Left lung (tissue), 10 donors: Measurements from ENCODE around the gene IGFL4. TPM values are rescaled to one million over a fixed set of nuclear protein-coding genes. Genes with fewer than 3 reads are reported as not detected.

Experiments used
- ATAC-seq: fragments of 200-7000 bp; cut with Tn5 transposase; one replicate; pipeline ENCODE4 v1.9.1; 2020; ENCODE audit warnings: moderate library complexity
- DNase-seq, 4 donors: peaks; one replicate each; pipeline ENCODE4 v3.0.0-alpha.2; 2013 to 2020
- H3K27ac ChIP-seq, 2 donors: fragments of 200-600 bp; sonication (generic) in 1 of 2; one replicate each; pipeline versions ENCODE4 v1.5.0 to v1.8.0; 2020 to 2021
- H3K27me3 ChIP-seq, 2 donors: fragments of 200-600 bp; sonication (generic) in 1 of 2; one replicate each; pipeline versions ENCODE4 v1.5.0 to v1.8.0; 2020 to 2021
- H3K36me3 ChIP-seq, 2 donors: fragments of 200-600 bp; sonication (generic) in 1 of 2; one replicate each; pipeline versions ENCODE4 v1.5.0 to v1.8.0; 2020 to 2021
- H3K4me1 ChIP-seq, 2 donors: fragments of 200-600 bp; one replicate each; pipeline ENCODE4 v1.8.0; 2021
- H3K4me3 ChIP-seq, 2 donors: fragments of 200-600 bp; sonication (generic) in 1 of 2; one replicate each; pipeline versions ENCODE4 v1.5.0 to v1.8.0; 2020 to 2021; ENCODE audit warnings: mild to moderate bottlenecking in 1 of 2
- H3K9me3 ChIP-seq, 2 donors: fragments of 200-600 bp; sonication (generic) in 1 of 2; one replicate each; pipeline versions ENCODE4 v1.5.0 to v1.8.0; 2020 to 2021
- intact Hi-C, 2 donors: fragments of 100-400 bp; cut with DNase I; formaldehyde crosslinking; loops; one replicate each; pipeline versions ENCODE4 v1.11.2 to v1.14.2; 2022
- polyA plus RNA-seq, 6 donors: library from polyadenylated mRNA; unstranded; fragments of 120-200 nt; gene quantifications; one replicate each; pipeline ENCODE4 v1.2.1, GENCODE V29; 2013; ENCODE audit not compliant: insufficient read length in 6 of 6
- total RNA-seq, 2 donors: library from RNA; stranded (reverse); fragmentation: NEBNext Ultra II Directional; extraction: Animal tissue kit (Norgen Biotek cat#: 25700); gene quantifications; one replicate each; pipeline ENCODE4 v1.2.1, GENCODE V29; 2021
- TF ChIP-seq, protein P1 (sequence below), 2 donors: fragments of 200-600 bp; sonication (generic) in 1 of 2; IDR thresholded peaks; one replicate each; pipeline versions ENCODE4 v1.5.0 to v1.8.0; 2021; ENCODE audit warnings: antibody characterized with exemption in 2 of 2
- donor health status: DM: no; HTN: yes; CAD: no.
- donor health status: DM: no; HTN: no; CAD: no.

IGFL4 gene
- total and polyA plus RNA-seq, 8 donors: 0.48 to 1.2 (median 1.0) TPM; not detected in 2

DNA sequence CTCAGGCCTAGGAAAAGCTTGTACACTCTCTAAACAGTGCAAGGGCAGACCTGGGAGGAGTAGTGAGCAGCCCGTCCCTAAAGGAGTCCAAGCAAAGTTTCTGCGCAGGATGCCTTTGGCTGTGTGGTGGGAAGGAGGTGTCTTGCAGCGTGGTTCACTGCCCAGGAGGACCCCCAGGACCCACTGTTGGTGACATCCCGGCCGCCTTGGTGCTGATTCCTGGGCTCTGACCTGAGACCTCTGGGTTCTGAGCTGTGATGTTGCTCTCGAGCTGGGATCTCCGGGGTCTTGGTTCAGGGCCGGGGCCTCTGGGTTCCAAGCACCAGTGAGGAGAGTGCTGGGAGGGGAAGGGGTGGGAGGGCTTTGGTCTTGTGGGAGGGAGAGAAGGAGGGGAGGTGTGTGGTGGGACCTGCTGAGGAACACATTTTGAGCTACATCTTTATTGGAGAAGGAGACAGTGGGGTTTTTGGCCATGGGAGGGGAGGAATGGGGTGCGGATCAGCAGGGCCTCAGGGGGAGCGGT, 22.0 kb downstream of the IGFL4 start:
- Histone ChIP-seq H3K4me3 (no peak overlapping the region), H3K9me3 (no peaks in the 10 kb centered on the region), H3K36me3 (no peaks in the 10 kb centered on the region), H3K27me3 (peaks cover 28 to 49% of the 10 kb centered on the region in 2 donors), H3K4me1 (peaks cover 7 to 47% of the 10 kb centered on the region in 2 donors), H3K27ac (no peak overlapping the region)
- DNase-seq (peak in 1 of 4 donors; percentile 25), ATAC-seq (no peak)
- TF ChIP-seq, protein P1, sequence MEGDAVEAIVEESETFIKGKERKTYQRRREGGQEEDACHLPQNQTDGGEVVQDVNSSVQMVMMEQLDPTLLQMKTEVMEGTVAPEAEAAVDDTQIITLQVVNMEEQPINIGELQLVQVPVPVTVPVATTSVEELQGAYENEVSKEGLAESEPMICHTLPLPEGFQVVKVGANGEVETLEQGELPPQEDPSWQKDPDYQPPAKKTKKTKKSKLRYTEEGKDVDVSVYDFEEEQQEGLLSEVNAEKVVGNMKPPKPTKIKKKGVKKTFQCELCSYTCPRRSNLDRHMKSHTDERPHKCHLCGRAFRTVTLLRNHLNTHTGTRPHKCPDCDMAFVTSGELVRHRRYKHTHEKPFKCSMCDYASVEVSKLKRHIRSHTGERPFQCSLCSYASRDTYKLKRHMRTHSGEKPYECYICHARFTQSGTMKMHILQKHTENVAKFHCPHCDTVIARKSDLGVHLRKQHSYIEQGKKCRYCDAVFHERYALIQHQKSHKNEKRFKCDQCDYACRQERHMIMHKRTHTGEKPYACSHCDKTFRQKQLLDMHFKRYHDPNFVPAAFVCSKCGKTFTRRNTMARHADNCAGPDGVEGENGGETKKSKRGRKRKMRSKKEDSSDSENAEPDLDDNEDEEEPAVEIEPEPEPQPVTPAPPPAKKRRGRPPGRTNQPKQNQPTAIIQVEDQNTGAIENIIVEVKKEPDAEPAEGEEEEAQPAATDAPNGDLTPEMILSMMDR (IDR thresholded peaks at IDR 0.05): no peak
- intact Hi-C loops: no loop called here

DNA sequence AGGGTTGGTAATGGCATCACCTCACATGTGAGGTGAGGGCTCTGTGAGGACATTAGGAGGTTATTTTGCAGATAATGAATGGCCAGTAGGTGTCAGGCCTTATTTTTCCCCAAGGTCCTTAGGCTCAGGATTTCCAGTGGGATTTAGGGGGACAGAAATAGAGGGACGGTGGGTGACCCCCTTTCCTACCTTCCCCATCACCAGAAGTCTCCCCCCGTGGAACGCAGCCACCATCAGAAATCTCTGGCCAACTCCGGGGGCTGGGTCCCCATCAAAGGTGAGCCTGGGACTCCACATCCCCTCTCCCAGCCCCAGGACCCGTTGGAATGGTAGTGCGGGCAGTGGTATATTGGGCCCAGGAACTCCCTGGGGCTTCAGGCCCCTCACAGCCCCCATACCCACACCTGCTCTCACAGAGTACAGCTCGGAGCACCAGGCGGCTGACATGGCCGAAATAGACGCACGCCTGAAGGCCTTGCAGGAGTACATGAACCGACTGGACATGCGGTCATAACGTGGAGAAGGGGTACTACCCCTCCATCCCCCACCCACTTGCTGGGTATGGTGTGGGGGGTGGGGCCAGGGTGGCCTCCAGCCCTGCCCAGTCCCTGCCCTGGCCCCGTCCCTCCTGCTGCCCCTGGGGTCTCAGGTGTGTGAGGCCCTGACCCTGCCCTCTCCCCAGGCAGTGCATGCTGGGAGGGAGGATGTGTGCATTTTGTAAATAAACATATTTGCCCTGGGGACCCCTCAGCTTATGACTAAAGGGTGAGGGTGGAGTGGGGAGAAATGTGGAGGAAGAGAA, 22.7 kb downstream of the IGFL4 start:
- no peaks in the 10 kb centered on the region for H3K9me3 ChIP-seq
- H3K4me3 ChIP-seq: no peak overlapping the region
- TF ChIP-seq, protein P1 (IDR thresholded peaks at IDR 0.05): no peak
- H3K27me3 ChIP-seq: peaks cover 30 to 48% of the 10 kb centered on the region in 2 donors
- peaks cover 7 to 47% of the 10 kb centered on the region in 2 donors for H3K4me1 ChIP-seq
- ATAC-seq: no peak
- DNase-seq: no peak
- H3K36me3 ChIP-seq: no peaks in the 10 kb centered on the region
- intact Hi-C loops: no loop called here
- H3K27ac ChIP-seq: peak overlapping the region in 1 of 2 donors; percentile 13

DNA sequence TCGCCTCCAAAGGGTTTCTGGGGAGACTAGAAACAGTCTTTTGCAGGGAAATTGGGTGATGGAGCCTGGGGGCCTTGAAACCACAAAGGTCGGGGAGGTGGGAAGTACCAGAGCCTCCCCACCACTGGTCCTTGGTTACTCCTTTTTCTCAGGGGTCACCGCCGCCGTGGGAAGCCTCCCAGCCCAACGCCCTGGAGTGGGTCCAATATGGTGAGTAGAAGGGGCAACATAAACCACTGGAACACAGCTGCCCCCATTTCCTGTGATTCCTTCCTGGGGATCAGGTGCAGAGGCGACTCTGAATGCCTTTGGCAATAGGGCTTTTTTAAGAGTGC, 23.7 kb downstream of the IGFL4 start:
- Histone ChIP-seq H3K27me3 (peaks cover 20 to 42% of the 10 kb centered on the region in 2 donors), H3K9me3 (no peaks in the 10 kb centered on the region), H3K4me3 (peak overlapping the region in 1 of 2 donors; percentile 78), H3K27ac (peak overlapping the region in 1 of 2 donors; percentile 13), H3K4me1 (peaks cover 7 to 40% of the 10 kb centered on the region in 2 donors), H3K36me3 (no peaks in the 10 kb centered on the region)
- ATAC-seq: no peak
- intact Hi-C loops: no loop called here
- TF ChIP-seq, protein P1 (IDR thresholded peaks at IDR 0.05): peak in 1 of 2 donors; percentile 9
- DNase-seq: no peak

DNA sequence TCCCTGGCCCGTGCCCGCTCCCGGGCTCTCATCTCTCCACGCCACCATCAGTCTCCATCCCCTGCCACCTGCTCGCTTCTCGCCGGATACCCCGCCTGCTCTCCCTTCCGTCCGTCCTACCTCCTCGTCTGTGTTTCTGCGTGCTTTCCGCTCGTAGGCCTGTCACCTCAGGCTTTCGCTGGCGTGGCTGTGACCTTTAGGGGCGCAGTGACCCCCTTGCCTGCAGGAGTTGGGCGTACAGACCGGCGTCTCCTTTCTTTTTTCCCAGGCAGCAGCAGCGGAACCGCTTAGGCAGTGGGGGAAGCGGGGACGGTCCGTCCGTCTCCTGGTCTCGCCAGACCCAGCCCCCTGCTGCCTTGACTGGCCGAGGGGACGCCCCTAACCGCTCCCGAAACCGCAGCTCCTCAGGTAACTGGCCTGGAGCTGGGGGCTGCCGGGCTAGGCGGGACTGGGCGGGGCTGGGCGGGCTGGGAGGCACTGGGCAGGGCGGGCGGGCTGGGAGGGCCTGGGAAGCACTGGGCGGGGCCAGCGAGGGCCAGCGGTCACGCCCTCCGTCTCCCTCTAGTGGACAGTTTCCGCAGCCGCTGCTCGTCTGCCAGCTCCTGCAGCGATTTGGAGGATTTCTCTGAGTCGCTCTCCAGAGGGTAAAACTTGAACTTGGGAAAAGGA, 24.2 kb downstream of the IGFL4 start:
- Histone ChIP-seq H3K4me3 (peak overlapping the region; percentile 46 to 78), H3K36me3 (no peaks in the 10 kb centered on the region), H3K27me3 (peaks cover 17 to 37% of the 10 kb centered on the region in 2 donors), H3K9me3 (no peaks in the 10 kb centered on the region), H3K27ac (peak overlapping the region in 1 of 2 donors; percentile 73), H3K4me1 (peaks cover 7 to 35% of the 10 kb centered on the region in 2 donors)
- intact Hi-C loops: no loop called here
- peak; percentile 75 to 95 (median 87) for DNase-seq
- peak; percentile 86 for ATAC-seq
- TF ChIP-seq, protein P1 (IDR thresholded peaks at IDR 0.05): peak; percentile 73 to 92
